PC-9 (cell line): ENCODE measurements around the gene XPC. TPM values are rescaled to one million over a fixed set of nuclear protein-coding genes. Genes with fewer than 3 reads are reported as not detected.

Experiments used
- BruUV-seq: library from RNA; stranded (reverse); fragments of 400-500 nt; replicated peaks from 2 replicates; lab custom pipeline; 2021; lab: Mats Ljungman, UMichigan
- CTCF ChIA-PET: fragments of 300-600 bp; sonication (Branson Sonifier 250); formaldehyde crosslinking; loops from one replicate; lab custom pipeline; 2022; ENCODE audit warnings: antibody characterized with exemption; lab: Charles Lee
- POLR2A ChIA-PET: fragments of 300-600 bp; sonication (Branson Sonifier 250); formaldehyde crosslinking; loops from one replicate; lab custom pipeline; 2022; ENCODE audit warnings: antibody characterized with exemption; ENCODE audit not compliant: unreplicated experiment; lab: Charles Lee
- DNase-seq, 2 experiments: peaks; one replicate each; pipeline versions ENCODE4 v3.0.0 to v3.0.0-alpha.2; 2015 to 2022; ENCODE audit warnings: mixed read lengths in 1 of 2
- H2AFZ ChIP-seq: fragments of 200-600 bp; sonication (generic); 2 replicates; pipeline ENCODE4 v1.8.1; 2017; ENCODE audit warnings: antibody characterized with exemption
- H3F3A ChIP-seq: fragments of 200-600 bp; sonication (generic); 2 replicates; pipeline ENCODE4 v1.8.1; 2017; ENCODE audit warnings: antibody characterized with exemption, mild to moderate bottlenecking, low read depth; ENCODE audit not compliant: insufficient read depth
- H3K27ac ChIP-seq: fragments of 200-600 bp; sonication (generic); 2 replicates; pipeline ENCODE4 v1.6.1; 2016; ENCODE audit warnings: mixed run types
- H3K27me3 ChIP-seq: fragments of 200-600 bp; sonication (generic); 2 replicates; pipeline ENCODE4 v1.6.1; 2016; ENCODE audit warnings: low read depth, mixed run types; ENCODE audit not compliant: insufficient read depth
- H3K36me3 ChIP-seq: fragments of 200-600 bp; sonication (generic); 2 replicates; pipeline ENCODE4 v1.6.1; 2016; ENCODE audit warnings: low read depth, mixed run types
- H3K4me1 ChIP-seq: fragments of 200-600 bp; sonication (generic); replicated peaks from 2 replicates; pipeline ENCODE4 v1.6.1; 2016; ENCODE audit warnings: mixed run types; ENCODE audit not compliant: insufficient read depth
- H3K4me2 ChIP-seq: fragments of 200-600 bp; sonication (generic); 2 replicates; pipeline ENCODE4 v1.6.1; 2017; ENCODE audit warnings: mixed run types
- H3K4me3 ChIP-seq: fragments of 200-600 bp; sonication (generic); 2 replicates; pipeline ENCODE4 v1.6.1; 2016; ENCODE audit warnings: mixed run types
- H3K79me2 ChIP-seq: fragments of 200-600 bp; sonication (generic); 2 replicates; pipeline ENCODE4 v1.6.1; 2017; ENCODE audit warnings: low read depth, mixed run types
- H3K9me2 ChIP-seq: fragments of 200-600 bp; sonication (generic); 2 replicates; pipeline ENCODE4 v1.8.1; 2017; ENCODE audit warnings: mild to moderate bottlenecking; ENCODE audit not compliant: insufficient read depth
- H3K9me3 ChIP-seq: fragments of 200-600 bp; sonication (generic); 2 replicates; pipeline ENCODE4 v1.8.1; 2016; ENCODE audit warnings: low read depth; ENCODE audit not compliant: insufficient read depth
- H4K20me1 ChIP-seq: fragments of 200-600 bp; sonication (generic); 2 replicates; pipeline ENCODE4 v1.8.1; 2017; ENCODE audit not compliant: insufficient read depth
- EZH2 ChIP-seq: fragments of 200-600 bp; sonication (generic); IDR thresholded peaks from 2 replicates; pipeline ENCODE4 v1.8.0; 2017; ENCODE audit warnings: antibody characterized with exemption, low read depth
- intact Hi-C: fragments of 100-400 bp; cut with micrococcal nuclease; formaldehyde crosslinking; loops from one replicate; pipeline ENCODE4 v1.10.0; 2022; ENCODE audit not compliant: unreplicated experiment
- total RNA-seq: library from RNA; stranded (reverse); gene quantifications from 2 replicates; pipeline ENCODE4 v1.2.3, GENCODE V29; 2021
- TF ChIP-seq, protein P1 (sequence below): fragments of 200-600 bp; sonication (generic); conservative IDR thresholded peaks from 2 replicates; pipeline ENCODE4 v1.6.1; 2017; ENCODE audit warnings: mixed run types, antibody characterized with exemption, mild to moderate bottlenecking, moderate library complexity

Gene XPC
- total RNA-seq, 1 experiment from 2014 or later: 27.1 TPM

DNA sequence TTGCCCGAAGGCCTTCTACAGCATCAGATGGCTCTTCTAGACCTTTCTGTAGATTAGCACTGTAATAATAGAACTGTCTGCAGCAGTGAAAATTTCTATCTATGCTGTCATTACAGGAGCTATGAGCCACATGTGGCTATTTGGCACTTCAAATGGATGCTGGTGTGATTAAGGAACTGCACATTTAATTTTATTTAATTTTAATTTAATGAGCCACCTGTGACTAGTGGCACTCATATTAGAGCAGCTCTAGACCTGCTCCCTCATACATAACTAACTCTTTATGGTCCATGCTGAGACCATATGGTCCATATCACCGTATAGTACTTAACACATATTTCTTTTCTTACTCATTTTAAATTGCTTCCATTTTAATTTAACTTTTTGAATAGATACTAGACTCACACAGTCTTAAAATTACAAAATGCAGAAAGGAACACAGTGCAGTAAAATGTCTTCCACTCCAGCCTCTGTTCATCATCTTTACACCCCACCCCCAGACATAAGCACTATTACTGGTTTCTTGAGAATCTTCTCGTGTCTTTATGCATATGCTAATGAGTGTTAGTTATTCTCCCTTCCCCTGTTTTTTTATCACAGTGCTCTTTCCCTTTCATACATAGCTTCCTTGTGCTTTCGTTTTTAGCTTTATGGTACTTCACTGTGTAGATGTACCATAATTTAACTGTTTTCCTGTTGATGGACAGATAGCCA, 9.8 kb upstream of the XPC start:
- H3K27me3 ChIP-seq: no peaks in the 10 kb centered on the region
- H2AFZ ChIP-seq: no peak overlapping the region
- no peaks in the 10 kb centered on the region for H3K9me2 ChIP-seq
- H3K4me3 ChIP-seq: no peak overlapping the region
- BruUV-seq: no TSS peak
- ChIA-PET CTCF (no interaction called here), POLR2A (interaction anchor here (0.6 kb wide), 1 partner anchor 10 kb away, joined by 3 read pairs; the partner anchor contains the start of gene XPC)
- intact Hi-C loops: no loop called here
- no peak for DNase-seq
- peaks cover 57% of the 10 kb centered on the region for H3K79me2 ChIP-seq
- TF ChIP-seq EZH2: no peak
- TF ChIP-seq, protein P1, sequence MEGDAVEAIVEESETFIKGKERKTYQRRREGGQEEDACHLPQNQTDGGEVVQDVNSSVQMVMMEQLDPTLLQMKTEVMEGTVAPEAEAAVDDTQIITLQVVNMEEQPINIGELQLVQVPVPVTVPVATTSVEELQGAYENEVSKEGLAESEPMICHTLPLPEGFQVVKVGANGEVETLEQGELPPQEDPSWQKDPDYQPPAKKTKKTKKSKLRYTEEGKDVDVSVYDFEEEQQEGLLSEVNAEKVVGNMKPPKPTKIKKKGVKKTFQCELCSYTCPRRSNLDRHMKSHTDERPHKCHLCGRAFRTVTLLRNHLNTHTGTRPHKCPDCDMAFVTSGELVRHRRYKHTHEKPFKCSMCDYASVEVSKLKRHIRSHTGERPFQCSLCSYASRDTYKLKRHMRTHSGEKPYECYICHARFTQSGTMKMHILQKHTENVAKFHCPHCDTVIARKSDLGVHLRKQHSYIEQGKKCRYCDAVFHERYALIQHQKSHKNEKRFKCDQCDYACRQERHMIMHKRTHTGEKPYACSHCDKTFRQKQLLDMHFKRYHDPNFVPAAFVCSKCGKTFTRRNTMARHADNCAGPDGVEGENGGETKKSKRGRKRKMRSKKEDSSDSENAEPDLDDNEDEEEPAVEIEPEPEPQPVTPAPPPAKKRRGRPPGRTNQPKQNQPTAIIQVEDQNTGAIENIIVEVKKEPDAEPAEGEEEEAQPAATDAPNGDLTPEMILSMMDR: no peak
- no peaks in the 10 kb centered on the region for H3K9me3 ChIP-seq
- no peak overlapping the region for H3K4me2 ChIP-seq
- H3K27ac ChIP-seq: no peak overlapping the region
- no peaks in the 10 kb centered on the region for H3K4me1 ChIP-seq
- peaks cover 35% of the 10 kb centered on the region for H3K36me3 ChIP-seq
- H3F3A ChIP-seq: no peaks in the 10 kb centered on the region
- H4K20me1 ChIP-seq: 0 out of 2 replicates have a peak, but pooled peaks cover 3% of the 10 kb centered on the region

- Histone ChIP-seq H3F3A (peaks cover 3% of the 10 kb centered on the region; the same call in 1 of the 2 replicates), H3K4me3 (no peak overlapping the region), H3K79me2 (peaks cover 49% of the 10 kb centered on the region), H4K20me1 (0 out of 2 replicates have a peak, but pooled peaks cover 3% of the 10 kb centered on the region), H3K4me1 (no peaks in the 10 kb centered on the region), H3K9me2 (no peaks in the 10 kb centered on the region), H3K36me3 (peaks cover 46% of the 10 kb centered on the region), H3K27me3 (no peaks in the 10 kb centered on the region), H3K9me3 (no peaks in the 10 kb centered on the region), H3K4me2 (no peak overlapping the region), H3K27ac (no peak overlapping the region), H2AFZ (no peak overlapping the region)
- CTCF ChIA-PET: no interaction called here
- POLR2A ChIA-PET: no interaction called here
- TF ChIP-seq, protein P1: no peak
- TF ChIP-seq EZH2: no peak
- intact Hi-C loops: no loop called here
- no TSS peak for BruUV-seq
- DNase-seq: no peak
These were observed 8.6 kb upstream of the XPC start for GRCh38 chr3:14186854-14187458.

- no peak for DNase-seq
- Histone ChIP-seq H3K4me2 (no peak overlapping the region), H2AFZ (no peak overlapping the region), H3K27ac (no peak overlapping the region), H3K79me2 (peaks cover 45% of the 10 kb centered on the region), H3K4me1 (peaks cover 11% of the 10 kb centered on the region), H3K27me3 (no peaks in the 10 kb centered on the region), H3K36me3 (peaks cover 46% of the 10 kb centered on the region), H3K9me3 (no peaks in the 10 kb centered on the region), H3K9me2 (no peaks in the 10 kb centered on the region), H3K4me3 (no peak overlapping the region), H4K20me1 (0 out of 2 replicates have a peak, but pooled peaks cover 3% of the 10 kb centered on the region), H3F3A (peaks cover 5% of the 10 kb centered on the region; the same call in 1 of the 2 replicates)
- TF ChIP-seq, protein P1: no peak
- no peak for TF ChIP-seq EZH2
- ChIA-PET POLR2A (interaction anchor here (0.6 kb wide), 1 partner anchor 184 kb away, joined by 3 read pairs; no protein-coding TSS in a partner anchor), CTCF (interaction anchor here (0.6 kb wide), 1 partner anchor 78 kb away, joined by 4 read pairs; no protein-coding TSS in a partner anchor)
- no TSS peak for BruUV-seq
- intact Hi-C loops: no loop called here
These were observed 4.7 kb upstream of the XPC start for GRCh38 chr3:14183015-14183577.
